Measurements from ENCODE around the gene ANKRD26.

DNA sequence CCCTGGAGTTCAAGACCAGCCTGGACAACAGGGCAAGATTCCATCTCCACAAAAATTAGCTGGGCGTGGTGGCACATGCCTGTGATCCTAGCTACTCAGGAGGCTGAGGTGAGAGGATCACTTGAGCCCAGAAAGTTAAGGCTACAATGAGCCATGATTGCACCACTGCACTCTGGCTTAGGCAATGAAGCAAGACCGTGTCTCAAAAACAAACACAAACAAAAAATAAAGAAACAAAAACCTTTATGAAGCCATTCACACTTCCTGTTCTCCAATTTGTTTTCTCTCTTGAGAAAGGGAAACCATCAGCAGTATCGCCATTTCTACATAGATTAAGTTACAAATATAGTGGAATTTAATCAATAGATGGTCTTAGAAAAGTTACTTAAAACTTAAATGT lies 34.1 kb upstream of the ANKRD26 start:
- TF ChIP-seq POLR2A (IDR thresholded peaks at IDR 0.05) = no peak
- no peak for TF ChIP-seq CTCF (IDR thresholded peaks at IDR 0.05)

Measured in heart left ventricle (tissue), 13 donors.